ENCODE results near the gene ZNFX1.

GRCh38 chr20:49273696-49274277 is 4.1 kb downstream of the ZNFX1 start:
- TF ChIP-seq CTCF (IDR thresholded peaks at IDR 0.05), result no peak
- TF ChIP-seq NFYB (CRISPR knock-in tag; conservative IDR thresholded peaks at IDR 0.05; ENCODE audit: low read depth), result no peak
- TF ChIP-seq, protein P1, sequence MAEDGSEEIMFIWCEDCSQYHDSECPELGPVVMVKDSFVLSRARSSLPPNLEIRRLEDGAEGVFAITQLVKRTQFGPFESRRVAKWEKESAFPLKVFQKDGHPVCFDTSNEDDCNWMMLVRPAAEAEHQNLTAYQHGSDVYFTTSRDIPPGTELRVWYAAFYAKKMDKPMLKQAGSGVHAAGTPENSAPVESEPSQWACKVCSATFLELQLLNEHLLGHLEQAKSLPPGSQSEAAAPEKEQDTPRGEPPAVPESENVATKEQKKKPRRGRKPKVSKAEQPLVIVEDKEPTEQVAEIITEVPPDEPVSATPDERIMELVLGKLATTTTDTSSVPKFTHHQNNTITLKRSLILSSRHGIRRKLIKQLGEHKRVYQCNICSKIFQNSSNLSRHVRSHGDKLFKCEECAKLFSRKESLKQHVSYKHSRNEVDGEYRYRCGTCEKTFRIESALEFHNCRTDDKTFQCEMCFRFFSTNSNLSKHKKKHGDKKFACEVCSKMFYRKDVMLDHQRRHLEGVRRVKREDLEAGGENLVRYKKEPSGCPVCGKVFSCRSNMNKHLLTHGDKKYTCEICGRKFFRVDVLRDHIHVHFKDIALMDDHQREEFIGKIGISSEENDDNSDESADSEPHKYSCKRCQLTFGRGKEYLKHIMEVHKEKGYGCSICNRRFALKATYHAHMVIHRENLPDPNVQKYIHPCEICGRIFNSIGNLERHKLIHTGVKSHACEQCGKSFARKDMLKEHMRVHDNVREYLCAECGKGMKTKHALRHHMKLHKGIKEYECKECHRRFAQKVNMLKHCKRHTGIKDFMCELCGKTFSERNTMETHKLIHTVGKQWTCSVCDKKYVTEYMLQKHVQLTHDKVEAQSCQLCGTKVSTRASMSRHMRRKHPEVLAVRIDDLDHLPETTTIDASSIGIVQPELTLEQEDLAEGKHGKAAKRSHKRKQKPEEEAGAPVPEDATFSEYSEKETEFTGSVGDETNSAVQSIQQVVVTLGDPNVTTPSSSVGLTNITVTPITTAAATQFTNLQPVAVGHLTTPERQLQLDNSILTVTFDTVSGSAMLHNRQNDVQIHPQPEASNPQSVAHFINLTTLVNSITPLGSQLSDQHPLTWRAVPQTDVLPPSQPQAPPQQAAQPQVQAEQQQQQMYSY (CRISPR knock-in tag; IDR thresholded peaks at IDR 0.05), result no peak
- no peak for TF ChIP-seq TP53 (CRISPR knock-in tag; IDR thresholded peaks at IDR 0.05)
- TF ChIP-seq, protein P2, sequence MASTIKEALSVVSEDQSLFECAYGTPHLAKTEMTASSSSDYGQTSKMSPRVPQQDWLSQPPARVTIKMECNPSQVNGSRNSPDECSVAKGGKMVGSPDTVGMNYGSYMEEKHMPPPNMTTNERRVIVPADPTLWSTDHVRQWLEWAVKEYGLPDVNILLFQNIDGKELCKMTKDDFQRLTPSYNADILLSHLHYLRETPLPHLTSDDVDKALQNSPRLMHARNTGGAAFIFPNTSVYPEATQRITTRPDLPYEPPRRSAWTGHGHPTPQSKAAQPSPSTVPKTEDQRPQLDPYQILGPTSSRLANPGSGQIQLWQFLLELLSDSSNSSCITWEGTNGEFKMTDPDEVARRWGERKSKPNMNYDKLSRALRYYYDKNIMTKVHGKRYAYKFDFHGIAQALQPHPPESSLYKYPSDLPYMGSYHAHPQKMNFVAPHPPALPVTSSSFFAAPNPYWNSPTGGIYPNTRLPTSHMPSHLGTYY (CRISPR knock-in tag; IDR thresholded peaks at IDR 0.05), result no peak
- no peak for TF ChIP-seq NR2C2 (CRISPR knock-in tag; IDR thresholded peaks at IDR 0.05)
- TF ChIP-seq ETV6 (CRISPR knock-in tag; IDR thresholded peaks at IDR 0.05), result no peak
- TF ChIP-seq MYBL2 (CRISPR knock-in tag; IDR thresholded peaks at IDR 0.05), result no peak
- TF ChIP-seq, protein P3, sequence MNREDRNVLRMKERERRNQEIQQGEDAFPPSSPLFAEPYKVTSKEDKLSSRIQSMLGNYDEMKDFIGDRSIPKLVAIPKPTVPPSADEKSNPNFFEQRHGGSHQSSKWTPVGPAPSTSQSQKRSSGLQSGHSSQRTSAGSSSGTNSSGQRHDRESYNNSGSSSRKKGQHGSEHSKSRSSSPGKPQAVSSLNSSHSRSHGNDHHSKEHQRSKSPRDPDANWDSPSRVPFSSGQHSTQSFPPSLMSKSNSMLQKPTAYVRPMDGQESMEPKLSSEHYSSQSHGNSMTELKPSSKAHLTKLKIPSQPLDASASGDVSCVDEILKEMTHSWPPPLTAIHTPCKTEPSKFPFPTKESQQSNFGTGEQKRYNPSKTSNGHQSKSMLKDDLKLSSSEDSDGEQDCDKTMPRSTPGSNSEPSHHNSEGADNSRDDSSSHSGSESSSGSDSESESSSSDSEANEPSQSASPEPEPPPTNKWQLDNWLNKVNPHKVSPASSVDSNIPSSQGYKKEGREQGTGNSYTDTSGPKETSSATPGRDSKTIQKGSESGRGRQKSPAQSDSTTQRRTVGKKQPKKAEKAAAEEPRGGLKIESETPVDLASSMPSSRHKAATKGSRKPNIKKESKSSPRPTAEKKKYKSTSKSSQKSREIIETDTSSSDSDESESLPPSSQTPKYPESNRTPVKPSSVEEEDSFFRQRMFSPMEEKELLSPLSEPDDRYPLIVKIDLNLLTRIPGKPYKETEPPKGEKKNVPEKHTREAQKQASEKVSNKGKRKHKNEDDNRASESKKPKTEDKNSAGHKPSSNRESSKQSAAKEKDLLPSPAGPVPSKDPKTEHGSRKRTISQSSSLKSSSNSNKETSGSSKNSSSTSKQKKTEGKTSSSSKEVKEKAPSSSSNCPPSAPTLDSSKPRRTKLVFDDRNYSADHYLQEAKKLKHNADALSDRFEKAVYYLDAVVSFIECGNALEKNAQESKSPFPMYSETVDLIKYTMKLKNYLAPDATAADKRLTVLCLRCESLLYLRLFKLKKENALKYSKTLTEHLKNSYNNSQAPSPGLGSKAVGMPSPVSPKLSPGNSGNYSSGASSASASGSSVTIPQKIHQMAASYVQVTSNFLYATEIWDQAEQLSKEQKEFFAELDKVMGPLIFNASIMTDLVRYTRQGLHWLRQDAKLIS (CRISPR knock-in tag; IDR thresholded peaks at IDR 0.05; ENCODE audit: borderline replicate concordance), result no peak
- TF ChIP-seq CREM (CRISPR knock-in tag; IDR thresholded peaks at IDR 0.05), result no peak
- TF ChIP-seq, protein P4, sequence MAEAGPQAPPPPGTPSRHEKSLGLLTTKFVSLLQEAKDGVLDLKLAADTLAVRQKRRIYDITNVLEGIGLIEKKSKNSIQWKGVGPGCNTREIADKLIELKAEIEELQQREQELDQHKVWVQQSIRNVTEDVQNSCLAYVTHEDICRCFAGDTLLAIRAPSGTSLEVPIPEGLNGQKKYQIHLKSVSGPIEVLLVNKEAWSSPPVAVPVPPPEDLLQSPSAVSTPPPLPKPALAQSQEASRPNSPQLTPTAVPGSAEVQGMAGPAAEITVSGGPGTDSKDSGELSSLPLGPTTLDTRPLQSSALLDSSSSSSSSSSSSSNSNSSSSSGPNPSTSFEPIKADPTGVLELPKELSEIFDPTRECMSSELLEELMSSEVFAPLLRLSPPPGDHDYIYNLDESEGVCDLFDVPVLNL (CRISPR knock-in tag; IDR thresholded peaks at IDR 0.05; ENCODE audit: borderline replicate concordance, low read depth), result no peak
- no peak for TF ChIP-seq ATF1 (CRISPR knock-in tag; IDR thresholded peaks at IDR 0.05)

Data from WTC11 (cell line).